SK-N-SH treated with all-trans-retinoic acid at 6 μM for 48 hours (cell line): ENCODE measurements around the gene TTC12.

Experiments used
- ATAC-seq: fragments of 200-7000 bp; cut with Tn5 transposase; 3 replicates; pipeline ENCODE4 v1.9.1; 2020; ENCODE audit warnings: mild to moderate bottlenecking, moderate library complexity
- ARNTL ChIP-seq: fragments of 450-650 bp; formaldehyde crosslinking; IDR thresholded peaks from 2 replicates; pipeline ENCODE4 v1.5.0; 2020; ENCODE audit warnings: low read depth, mild to moderate bottlenecking, moderate library complexity, borderline replicate concordance
- BACH2 ChIP-seq: fragments of 250-450 bp; sonication (Bioruptor Pico); IDR thresholded peaks from 2 replicates; pipeline ENCODE4 v1.9.0; 2021; ENCODE audit warnings: mild to moderate bottlenecking, borderline replicate concordance
- CSDC2 ChIP-seq: fragments of 250-450 bp; sonication (Bioruptor Pico); IDR thresholded peaks from 2 replicates; pipeline ENCODE4 v1.5.0; 2020; ENCODE audit warnings: mild to moderate bottlenecking, moderate library complexity
- CSRNP3 ChIP-seq: fragments of 250-450 bp; sonication (Bioruptor Pico); IDR thresholded peaks from 2 replicates; pipeline ENCODE4 v1.5.1; 2021; ENCODE audit warnings: mild to moderate bottlenecking, moderate library complexity
- ESRRG ChIP-seq: fragments of 250-450 bp; sonication (Bioruptor Pico); IDR thresholded peaks from 2 replicates; pipeline ENCODE4 v1.6.1; 2021; ENCODE audit warnings: mild to moderate bottlenecking
- ISL1 ChIP-seq: fragments of 250-450 bp; sonication (Bioruptor Pico); IDR thresholded peaks from 2 replicates; pipeline ENCODE4 v2.1.2; 2022; ENCODE audit warnings: mild to moderate bottlenecking, moderate library complexity
- OSR1 ChIP-seq: fragments of 250-450 bp; sonication (Bioruptor Pico); IDR thresholded peaks from 2 replicates; pipeline ENCODE4 v1.8.0; 2022; ENCODE audit warnings: moderate library complexity, mild to moderate bottlenecking, inconsistent platforms
- POU6F1 ChIP-seq: fragments of 250-450 bp; sonication (Bioruptor Pico); IDR thresholded peaks from 2 replicates; pipeline ENCODE4 v1.8.0; 2021; ENCODE audit warnings: low read depth, mild to moderate bottlenecking, moderate library complexity, borderline replicate concordance
- PPARA ChIP-seq: fragments of 250-450 bp; sonication (Bioruptor Pico); IDR thresholded peaks from 2 replicates; pipeline ENCODE4 v1.5.0; 2020; ENCODE audit warnings: mild to moderate bottlenecking, borderline replicate concordance
- RARB ChIP-seq: fragments of 250-450 bp; sonication (Bioruptor Pico); IDR thresholded peaks from 2 replicates; pipeline ENCODE4 v1.8.0; 2021; ENCODE audit warnings: mild to moderate bottlenecking, moderate library complexity
- SNAI2 ChIP-seq: fragments of 250-450 bp; sonication (Bioruptor Pico); IDR thresholded peaks from 2 replicates; pipeline ENCODE4 v1.5.0; 2020; ENCODE audit warnings: mild to moderate bottlenecking, moderate library complexity
- TCF4 ChIP-seq: fragments of 250-450 bp; sonication (Bioruptor Pico); IDR thresholded peaks from 2 replicates; pipeline ENCODE4 v1.8.0; 2021; ENCODE audit warnings: mild to moderate bottlenecking, moderate library complexity, borderline replicate concordance
- TOX ChIP-seq: fragments of 250-450 bp; sonication (Bioruptor Pico); IDR thresholded peaks from 2 replicates; pipeline ENCODE4 v1.8.0; 2021; ENCODE audit warnings: mild to moderate bottlenecking, moderate library complexity, borderline replicate concordance
- ZC3H10 ChIP-seq: fragments of 250-450 bp; sonication (Bioruptor Pico); IDR thresholded peaks from 2 replicates; pipeline ENCODE4 v1.5.1; 2021; ENCODE audit warnings: mild to moderate bottlenecking, moderate library complexity
- ZFP3 ChIP-seq: fragments of 250-450 bp; sonication (Bioruptor Pico); IDR thresholded peaks from 2 replicates; pipeline ENCODE4 v1.5.0; 2020; ENCODE audit warnings: mild to moderate bottlenecking, moderate library complexity
- ZFP30 ChIP-seq: fragments of 450-650 bp; formaldehyde crosslinking; IDR thresholded peaks from 2 replicates; pipeline ENCODE4 v1.5.0; 2022; ENCODE audit warnings: mild to moderate bottlenecking, moderate library complexity
- ZNF565 ChIP-seq: fragments of 450-650 bp; formaldehyde crosslinking; conservative IDR thresholded peaks from 2 replicates; pipeline ENCODE4 v1.5.0; 2020; ENCODE audit warnings: low read depth, mild to moderate bottlenecking, moderate library complexity
- ZNF70 ChIP-seq: fragments of 450-650 bp; formaldehyde crosslinking; IDR thresholded peaks from 2 replicates; pipeline ENCODE4 v1.5.0; 2020; ENCODE audit warnings: mild to moderate bottlenecking, moderate library complexity
- ZNF8 ChIP-seq: fragments of 450-650 bp; formaldehyde crosslinking; IDR thresholded peaks from 2 replicates; pipeline ENCODE4 v1.5.0; 2020; ENCODE audit warnings: mild to moderate bottlenecking, moderate library complexity
- TF ChIP-seq, protein P1 (sequence below): fragments of 250-450 bp; sonication (Bioruptor Pico); IDR thresholded peaks from 2 replicates; pipeline ENCODE4 v1.5.1; 2020; ENCODE audit warnings: low read depth, mild to moderate bottlenecking, moderate library complexity
- TF ChIP-seq, protein P2 (sequence below): fragments of 250-450 bp; sonication (Bioruptor Pico); IDR thresholded peaks from 2 replicates; pipeline ENCODE4 v1.5.0; 2020; ENCODE audit warnings: mild to moderate bottlenecking, moderate library complexity
- TF ChIP-seq, protein P3 (sequence below): fragments of 250-450 bp; sonication (Bioruptor Pico); IDR thresholded peaks from 2 replicates; pipeline ENCODE4 v1.8.0; 2020; ENCODE audit warnings: mild to moderate bottlenecking, moderate library complexity, borderline replicate concordance

TTC12 gene

GRCh38 chr11:113378692-113379091 is 64.3 kb downstream of the TTC12 start:
- ATAC-seq: no peak
- TF ChIP-seq SNAI2 (CRISPR knock-in tag): no peak
- TF ChIP-seq, protein P1, sequence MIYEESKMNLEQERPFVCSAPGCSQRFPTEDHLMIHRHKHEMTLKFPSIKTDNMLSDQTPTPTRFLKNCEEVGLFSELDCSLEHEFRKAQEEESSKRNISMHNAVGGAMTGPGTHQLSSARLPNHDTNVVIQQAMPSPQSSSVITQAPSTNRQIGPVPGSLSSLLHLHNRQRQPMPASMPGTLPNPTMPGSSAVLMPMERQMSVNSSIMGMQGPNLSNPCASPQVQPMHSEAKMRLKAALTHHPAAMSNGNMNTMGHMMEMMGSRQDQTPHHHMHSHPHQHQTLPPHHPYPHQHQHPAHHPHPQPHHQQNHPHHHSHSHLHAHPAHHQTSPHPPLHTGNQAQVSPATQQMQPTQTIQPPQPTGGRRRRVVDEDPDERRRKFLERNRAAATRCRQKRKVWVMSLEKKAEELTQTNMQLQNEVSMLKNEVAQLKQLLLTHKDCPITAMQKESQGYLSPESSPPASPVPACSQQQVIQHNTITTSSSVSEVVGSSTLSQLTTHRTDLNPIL (CRISPR knock-in tag): no peak
- TF ChIP-seq ZFP3: no peak

DNA sequence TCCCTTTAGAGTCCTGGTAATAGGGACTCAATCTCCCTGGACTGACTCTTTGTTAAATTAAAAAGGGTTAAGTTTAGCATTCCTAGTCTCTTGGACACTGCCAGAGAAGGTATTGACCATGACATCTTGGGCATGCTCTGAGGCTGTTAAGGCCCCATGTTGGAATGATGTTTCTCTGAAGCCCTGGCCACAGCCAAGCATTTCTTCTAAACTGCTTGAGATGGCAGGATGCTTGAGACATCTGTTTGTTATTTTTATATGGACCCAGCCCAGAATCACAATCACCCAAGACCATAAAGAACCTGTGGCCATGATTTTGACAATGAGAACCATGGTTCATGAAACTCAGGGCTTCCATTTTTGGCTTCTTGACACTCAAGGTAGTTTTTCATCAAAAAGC is 67.7 kb downstream of the TTC12 start:
- ATAC-seq: no peak
- TF ChIP-seq ARNTL (CRISPR knock-in tag) (no peak), CSRNP3 (CRISPR knock-in tag) (no peak), CSDC2 (no peak), RARB (CRISPR knock-in tag) (no peak), POU6F1 (no peak), ZFP3 (no peak), SNAI2 (CRISPR knock-in tag) (no peak), ZNF8 (CRISPR knock-in tag) (no peak), TOX (CRISPR knock-in tag) (no peak), TCF4 (CRISPR knock-in tag) (no peak), PPARA (no peak), ESRRG (CRISPR knock-in tag) (no peak), BACH2 (CRISPR knock-in tag) (no peak), ISL1 (CRISPR knock-in tag) (no peak), ZNF70 (no peak), OSR1 (CRISPR knock-in tag) (no peak), ZFP30 (CRISPR knock-in tag) (no peak), ZC3H10 (CRISPR knock-in tag) (no peak)
- TF ChIP-seq, protein P2, sequence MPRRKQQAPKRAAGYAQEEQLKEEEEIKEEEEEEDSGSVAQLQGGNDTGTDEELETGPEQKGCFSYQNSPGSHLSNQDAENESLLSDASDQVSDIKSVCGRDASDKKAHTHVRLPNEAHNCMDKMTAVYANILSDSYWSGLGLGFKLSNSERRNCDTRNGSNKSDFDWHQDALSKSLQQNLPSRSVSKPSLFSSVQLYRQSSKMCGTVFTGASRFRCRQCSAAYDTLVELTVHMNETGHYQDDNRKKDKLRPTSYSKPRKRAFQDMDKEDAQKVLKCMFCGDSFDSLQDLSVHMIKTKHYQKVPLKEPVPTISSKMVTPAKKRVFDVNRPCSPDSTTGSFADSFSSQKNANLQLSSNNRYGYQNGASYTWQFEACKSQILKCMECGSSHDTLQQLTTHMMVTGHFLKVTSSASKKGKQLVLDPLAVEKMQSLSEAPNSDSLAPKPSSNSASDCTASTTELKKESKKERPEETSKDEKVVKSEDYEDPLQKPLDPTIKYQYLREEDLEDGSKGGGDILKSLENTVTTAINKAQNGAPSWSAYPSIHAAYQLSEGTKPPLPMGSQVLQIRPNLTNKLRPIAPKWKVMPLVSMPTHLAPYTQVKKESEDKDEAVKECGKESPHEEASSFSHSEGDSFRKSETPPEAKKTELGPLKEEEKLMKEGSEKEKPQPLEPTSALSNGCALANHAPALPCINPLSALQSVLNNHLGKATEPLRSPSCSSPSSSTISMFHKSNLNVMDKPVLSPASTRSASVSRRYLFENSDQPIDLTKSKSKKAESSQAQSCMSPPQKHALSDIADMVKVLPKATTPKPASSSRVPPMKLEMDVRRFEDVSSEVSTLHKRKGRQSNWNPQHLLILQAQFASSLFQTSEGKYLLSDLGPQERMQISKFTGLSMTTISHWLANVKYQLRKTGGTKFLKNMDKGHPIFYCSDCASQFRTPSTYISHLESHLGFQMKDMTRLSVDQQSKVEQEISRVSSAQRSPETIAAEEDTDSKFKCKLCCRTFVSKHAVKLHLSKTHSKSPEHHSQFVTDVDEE (CRISPR knock-in tag): no peak
- TF ChIP-seq, protein P3, sequence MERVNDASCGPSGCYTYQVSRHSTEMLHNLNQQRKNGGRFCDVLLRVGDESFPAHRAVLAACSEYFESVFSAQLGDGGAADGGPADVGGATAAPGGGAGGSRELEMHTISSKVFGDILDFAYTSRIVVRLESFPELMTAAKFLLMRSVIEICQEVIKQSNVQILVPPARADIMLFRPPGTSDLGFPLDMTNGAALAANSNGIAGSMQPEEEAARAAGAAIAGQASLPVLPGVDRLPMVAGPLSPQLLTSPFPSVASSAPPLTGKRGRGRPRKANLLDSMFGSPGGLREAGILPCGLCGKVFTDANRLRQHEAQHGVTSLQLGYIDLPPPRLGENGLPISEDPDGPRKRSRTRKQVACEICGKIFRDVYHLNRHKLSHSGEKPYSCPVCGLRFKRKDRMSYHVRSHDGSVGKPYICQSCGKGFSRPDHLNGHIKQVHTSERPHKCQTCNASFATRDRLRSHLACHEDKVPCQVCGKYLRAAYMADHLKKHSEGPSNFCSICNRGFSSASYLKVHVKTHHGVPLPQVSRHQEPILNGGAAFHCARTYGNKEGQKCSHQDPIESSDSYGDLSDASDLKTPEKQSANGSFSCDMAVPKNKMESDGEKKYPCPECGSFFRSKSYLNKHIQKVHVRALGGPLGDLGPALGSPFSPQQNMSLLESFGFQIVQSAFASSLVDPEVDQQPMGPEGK (CRISPR knock-in tag): no peak
- TF ChIP-seq, all 23 proteins: peak for 0

GRCh38 chr11:113384551-113384950 is 70.2 kb downstream of the TTC12 start:
- ATAC-seq: peak; percentile 79
- TF ChIP-seq ZNF8 (CRISPR knock-in tag): no peak
- TF ChIP-seq, protein P3 (CRISPR knock-in tag): no peak
- no peak for TF ChIP-seq ZNF565 (CRISPR knock-in tag)
- TF ChIP-seq TCF4 (CRISPR knock-in tag): no peak
- TF ChIP-seq, protein P1 (CRISPR knock-in tag): no peak
- TF ChIP-seq CSDC2: no peak
